Trophoblast cell (in vitro differentiated cells and primary cell): ENCODE results near the gene LONRF2.

Source experiments
- DNase-seq, 2 donors: peaks; one replicate each; pipeline ENCODE4 v3.0.0-alpha.2; 2016
- H2AFZ ChIP-seq: 2 replicates; pipeline ENCODE4 v1.6.1; 2013; ENCODE audit warnings: low read length, moderate library complexity, mild to moderate bottlenecking; ENCODE audit not compliant: insufficient read depth, poor library complexity
- H2AK5ac ChIP-seq: 2 replicates; pipeline ENCODE4 v1.6.1; 2013; ENCODE audit warnings: mild to moderate bottlenecking, low read length
- H2BK120ac ChIP-seq: 2 replicates; pipeline ENCODE4 v1.6.1; 2013; ENCODE audit warnings: low read length, mild to moderate bottlenecking, moderate library complexity; ENCODE audit not compliant: insufficient read depth, poor library complexity
- H2BK12ac ChIP-seq: 2 replicates; pipeline ENCODE4 v1.6.1; 2013; ENCODE audit warnings: mild to moderate bottlenecking, low read length, moderate library complexity
- H2BK5ac ChIP-seq: 2 replicates; pipeline ENCODE4 v1.6.1; 2013; ENCODE audit warnings: low read length, low read depth, moderate library complexity, mild to moderate bottlenecking; ENCODE audit not compliant: poor library complexity
- H3K14ac ChIP-seq: 2 replicates; pipeline ENCODE4 v1.6.1; 2013; ENCODE audit warnings: mild to moderate bottlenecking, low read length
- H3K18ac ChIP-seq: 2 replicates; pipeline ENCODE4 v1.6.1; 2013; ENCODE audit warnings: mild to moderate bottlenecking, low read length
- H3K23ac ChIP-seq: 2 replicates; pipeline ENCODE4 v1.6.1; 2013; ENCODE audit warnings: low read length
- H3K27ac ChIP-seq: 2 replicates; pipeline ENCODE4 v1.5.1; 2013; ENCODE audit warnings: low read depth, mild to moderate bottlenecking, inconsistent platforms, low read length, moderate library complexity
- H3K27me3 ChIP-seq: 2 replicates; pipeline ENCODE4 v1.6.1; 2013; ENCODE audit warnings: inconsistent platforms, mild to moderate bottlenecking, low read length, moderate library complexity; ENCODE audit not compliant: insufficient read depth
- H3K36me3 ChIP-seq, 2 experiments: 1 replicate in 1 of 2; 2 replicates in 1 of 2; pipeline ENCODE4 v1.6.1; 2013; ENCODE audit warnings: low read length in 2 of 2, mild to moderate bottlenecking in 2 of 2, moderate library complexity in 1 of 2; ENCODE audit not compliant: insufficient read depth in 2 of 2, control insufficient read depth in 1 of 2
- H3K4ac ChIP-seq: 2 replicates; pipeline ENCODE4 v1.6.1; 2013; ENCODE audit warnings: low read depth, mild to moderate bottlenecking, low read length, moderate library complexity
- H3K4me1 ChIP-seq, 2 experiments: 1 replicate in 1 of 2; 2 replicates in 1 of 2; pipeline ENCODE4 v1.6.1; 2013; ENCODE audit warnings: low read length in 2 of 2, mild to moderate bottlenecking in 2 of 2, moderate library complexity in 1 of 2; ENCODE audit not compliant: insufficient read depth in 2 of 2, control insufficient read depth in 1 of 2
- H3K4me2 ChIP-seq: 2 replicates; pipeline ENCODE4 v1.6.1; 2013; ENCODE audit warnings: inconsistent platforms, mild to moderate bottlenecking, low read length, moderate library complexity
- H3K4me3 ChIP-seq: 2 replicates; pipeline ENCODE4 v1.5.1; 2013; ENCODE audit warnings: mild to moderate bottlenecking, low read depth, low read length, inconsistent platforms
- H3K79me1 ChIP-seq: one replicate; pipeline ENCODE4 v1.6.1; 2013; ENCODE audit warnings: low read length
- H3K79me2 ChIP-seq: 2 replicates; pipeline ENCODE4 v1.6.1; 2013; ENCODE audit warnings: low read length, mild to moderate bottlenecking; ENCODE audit not compliant: control insufficient read depth, insufficient read depth, poor library complexity
- H3K9ac ChIP-seq: 2 replicates; pipeline ENCODE4 v1.6.1; 2013; ENCODE audit warnings: mild to moderate bottlenecking, low read length
- H3K9me3 ChIP-seq: 2 replicates; pipeline ENCODE4 v1.6.1; 2013; ENCODE audit warnings: low read depth, mild to moderate bottlenecking, control low read depth, inconsistent platforms, low read length; ENCODE audit not compliant: insufficient read depth
- H4K12ac ChIP-seq: 2 replicates; pipeline ENCODE4 v1.6.1; 2013; ENCODE audit warnings: low read depth, mild to moderate bottlenecking, low read length, moderate library complexity
- H4K8ac ChIP-seq: 2 replicates; pipeline ENCODE4 v1.6.1; 2013; ENCODE audit warnings: low read depth, mild to moderate bottlenecking, low read length, moderate library complexity
- H4K91ac ChIP-seq: one replicate; pipeline ENCODE4 v1.6.1; 2013; ENCODE audit warnings: low read depth, mild to moderate bottlenecking, low read length, moderate library complexity
- WGBS: extraction: QIAGEN DNeasy Blood & Tissue Kit; methylation state at CpG from one replicate; pipeline ENCODE4 v1.1.7; 2013; ENCODE audit warnings: missing lambda C conversion rate; ENCODE audit not compliant: insufficient read length, insufficient coverage; ENCODE audit errors: extremely low coverage; 5-methylcytosine and 5-hydroxymethylcytosine counted together

Gene LONRF2

DNA sequence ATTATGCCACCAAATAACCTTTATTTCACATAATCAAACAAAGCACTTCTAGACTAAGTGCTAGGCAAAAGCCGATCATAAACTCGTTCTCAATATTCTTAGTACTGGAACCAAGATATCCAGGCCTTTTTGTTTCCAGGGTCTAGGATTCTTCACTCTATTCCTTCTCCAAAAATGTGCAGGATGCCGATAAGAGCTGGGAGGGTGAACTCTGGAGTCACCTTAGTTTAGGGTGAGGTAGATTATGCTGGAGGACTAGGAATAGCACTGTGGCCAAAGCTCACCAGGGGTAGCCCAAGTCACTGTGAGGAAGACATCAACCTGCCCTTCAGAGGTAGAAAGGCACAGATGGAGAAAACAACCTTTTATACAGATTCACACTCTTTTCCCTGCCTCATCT, 37.3 kb downstream of the LONRF2 start:
- H2BK5ac ChIP-seq, result no peak overlapping the region

DNA sequence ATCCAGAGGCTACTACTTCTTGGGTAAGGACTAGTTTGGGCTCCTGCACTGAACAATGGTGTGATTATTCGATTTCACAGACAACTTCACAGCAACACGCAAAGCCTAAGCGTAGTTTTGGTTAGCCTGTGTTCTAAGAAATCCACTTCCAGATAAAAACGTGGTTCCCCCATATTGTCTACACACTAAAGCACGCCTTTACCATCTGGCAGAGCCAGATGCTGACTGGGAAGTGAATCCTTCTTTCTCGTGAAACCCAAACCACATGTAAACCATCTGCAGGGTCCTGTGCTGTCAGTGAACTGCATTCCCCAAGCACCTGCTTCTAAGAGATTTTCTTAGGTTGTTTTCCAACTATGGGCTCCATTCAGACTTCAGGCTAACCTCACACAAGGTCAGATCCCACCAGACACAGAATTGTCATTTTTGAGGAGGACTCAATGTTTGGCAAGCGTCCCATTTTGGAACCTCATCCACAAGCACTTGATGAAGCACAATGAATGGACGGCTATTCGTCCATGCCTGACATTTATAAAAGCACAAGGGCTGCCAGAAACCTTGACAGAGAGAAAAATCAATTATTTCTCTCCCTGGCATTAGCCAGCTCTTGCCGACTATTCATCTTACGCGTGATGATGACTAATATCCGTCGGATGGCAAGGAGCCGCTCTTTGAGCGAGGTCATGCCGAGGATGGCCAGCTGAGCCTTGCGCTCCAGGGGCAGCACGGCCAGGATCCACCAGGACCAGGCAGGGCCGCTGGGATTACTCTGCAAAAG, 38.4 kb downstream of the LONRF2 start:
- Histone ChIP-seq H4K91ac (no peak overlapping the region), H2BK5ac (no peak overlapping the region), H3K9ac (no peak overlapping the region), H2AFZ (no peak overlapping the region), H3K23ac (no peak overlapping the region), H3K4me1 (peaks cover 3 to 9% of the 10 kb centered on the region in 2 experiments), H3K14ac (no peak overlapping the region), H3K9me3 (no peaks in the 10 kb centered on the region), H3K4ac (no peak overlapping the region), H3K27ac (no peak overlapping the region), H3K27me3 (no peaks in the 10 kb centered on the region), H3K4me2 (no peak overlapping the region), H2AK5ac (no peak overlapping the region), H2BK12ac (no peak overlapping the region), H4K12ac (no peak overlapping the region), H2BK120ac (no peak overlapping the region), H3K18ac (no peak overlapping the region), H3K4me3 (no peak overlapping the region), H4K8ac (no peak overlapping the region), H3K79me2 (no peaks in the 10 kb centered on the region), H3K79me1 (peaks cover 7% of the 10 kb centered on the region), H3K36me3 (no peaks in the 10 kb centered on the region)
- no CpG with 5 or more reads among the region's 20 CpGs for WGBS
- DNase-seq, result no peak

More for the DNA sequence above, 37.3 kb downstream of the LONRF2 start:
- Histone ChIP-seq H3K36me3 (no peaks in the 10 kb centered on the region), H4K91ac (no peak overlapping the region), H3K4ac (no peak overlapping the region), H3K79me1 (peaks cover 12% of the 10 kb centered on the region), H3K27me3 (no peaks in the 10 kb centered on the region), H4K8ac (no peak overlapping the region), H3K9me3 (peaks cover 2% of the 10 kb centered on the region), H3K27ac (no peak overlapping the region), H2BK12ac (no peak overlapping the region), H3K79me2 (no peaks in the 10 kb centered on the region), H3K14ac (no peak overlapping the region), H3K4me2 (no peak overlapping the region), H2BK120ac (no peak overlapping the region), H3K4me3 (no peak overlapping the region), H3K9ac (no peak overlapping the region), H3K4me1 (peaks cover 3 to 9% of the 10 kb centered on the region in 2 experiments), H2AFZ (no peak overlapping the region), H2AK5ac (no peak overlapping the region), H3K23ac (no peak overlapping the region), H4K12ac (no peak overlapping the region), H3K18ac (no peak overlapping the region)
- WGBS, result no CpG with 5 or more reads among the region's 3 CpGs
- no peak for DNase-seq

DNA sequence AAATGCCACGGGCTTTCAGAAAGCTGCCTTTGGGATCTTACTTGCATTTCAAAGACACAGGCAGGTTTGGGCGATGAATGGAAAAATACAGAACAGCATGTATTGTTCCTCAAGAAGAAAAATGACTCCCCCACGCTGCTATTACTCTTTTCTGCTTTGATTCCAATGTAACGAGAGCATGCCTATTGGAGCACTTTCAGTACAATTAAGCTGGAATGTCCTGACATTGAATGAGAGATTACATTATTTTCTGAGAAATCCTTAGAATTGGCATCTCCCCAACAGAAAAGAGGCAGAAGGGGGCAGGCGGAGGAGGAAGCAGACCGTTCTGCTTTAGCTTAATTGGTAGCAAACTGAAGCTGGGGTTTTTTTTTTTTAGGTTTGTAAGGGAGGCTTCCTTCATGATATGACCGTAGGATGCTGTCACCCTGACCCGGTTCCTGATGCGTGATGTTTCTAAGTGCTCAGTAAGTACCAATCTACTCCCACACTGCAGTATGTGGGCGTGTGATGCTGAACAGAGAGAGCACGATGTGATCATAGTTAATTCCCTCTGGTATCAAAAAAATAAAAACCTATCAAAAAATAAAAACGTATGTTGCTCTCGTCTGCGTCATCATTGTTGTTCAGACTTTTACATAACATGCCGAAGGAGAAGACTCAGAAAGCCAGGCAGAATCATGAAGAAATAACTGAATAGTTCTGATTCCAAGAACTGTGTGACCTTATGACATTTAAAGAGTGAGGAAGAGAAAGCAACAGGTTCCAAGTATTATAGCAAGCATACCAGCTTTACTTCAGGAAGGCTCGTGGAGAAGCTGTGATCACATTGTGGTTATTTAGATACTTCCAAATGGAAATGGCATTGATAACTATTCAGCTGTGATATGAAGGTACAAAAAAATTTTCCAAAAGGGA, 40.5 kb downstream of the LONRF2 start:
- no CpG with 5 or more reads among the region's 16 CpGs for WGBS
- no peaks in the 10 kb centered on the region for H3K79me2 ChIP-seq
- H2BK12ac ChIP-seq, result no peak overlapping the region
- no peak overlapping the region for H2AK5ac ChIP-seq
- H3K4me2 ChIP-seq, result no peak overlapping the region
- no peak overlapping the region for H4K8ac ChIP-seq
- H4K91ac ChIP-seq, result no peak overlapping the region
- H3K9me3 ChIP-seq, result no peaks in the 10 kb centered on the region
- H3K36me3 ChIP-seq, result no peaks in the 10 kb centered on the region
- H3K27me3 ChIP-seq, result no peaks in the 10 kb centered on the region
- peaks cover 2 to 5% of the 10 kb centered on the region in 2 experiments for H3K4me1 ChIP-seq
- H3K27ac ChIP-seq, result no peak overlapping the region
- H4K12ac ChIP-seq, result no peak overlapping the region
- H2BK120ac ChIP-seq, result no peak overlapping the region
- H2AFZ ChIP-seq, result no peak overlapping the region
- peaks cover 3% of the 10 kb centered on the region for H3K79me1 ChIP-seq
- H3K4ac ChIP-seq, result no peak overlapping the region
- no peak overlapping the region for H3K4me3 ChIP-seq
- H3K18ac ChIP-seq, result no peak overlapping the region
- no peak for DNase-seq
- no peak overlapping the region for H2BK5ac ChIP-seq
- H3K9ac ChIP-seq, result no peak overlapping the region
- H3K23ac ChIP-seq, result no peak overlapping the region
- H3K14ac ChIP-seq, result no peak overlapping the region

DNA sequence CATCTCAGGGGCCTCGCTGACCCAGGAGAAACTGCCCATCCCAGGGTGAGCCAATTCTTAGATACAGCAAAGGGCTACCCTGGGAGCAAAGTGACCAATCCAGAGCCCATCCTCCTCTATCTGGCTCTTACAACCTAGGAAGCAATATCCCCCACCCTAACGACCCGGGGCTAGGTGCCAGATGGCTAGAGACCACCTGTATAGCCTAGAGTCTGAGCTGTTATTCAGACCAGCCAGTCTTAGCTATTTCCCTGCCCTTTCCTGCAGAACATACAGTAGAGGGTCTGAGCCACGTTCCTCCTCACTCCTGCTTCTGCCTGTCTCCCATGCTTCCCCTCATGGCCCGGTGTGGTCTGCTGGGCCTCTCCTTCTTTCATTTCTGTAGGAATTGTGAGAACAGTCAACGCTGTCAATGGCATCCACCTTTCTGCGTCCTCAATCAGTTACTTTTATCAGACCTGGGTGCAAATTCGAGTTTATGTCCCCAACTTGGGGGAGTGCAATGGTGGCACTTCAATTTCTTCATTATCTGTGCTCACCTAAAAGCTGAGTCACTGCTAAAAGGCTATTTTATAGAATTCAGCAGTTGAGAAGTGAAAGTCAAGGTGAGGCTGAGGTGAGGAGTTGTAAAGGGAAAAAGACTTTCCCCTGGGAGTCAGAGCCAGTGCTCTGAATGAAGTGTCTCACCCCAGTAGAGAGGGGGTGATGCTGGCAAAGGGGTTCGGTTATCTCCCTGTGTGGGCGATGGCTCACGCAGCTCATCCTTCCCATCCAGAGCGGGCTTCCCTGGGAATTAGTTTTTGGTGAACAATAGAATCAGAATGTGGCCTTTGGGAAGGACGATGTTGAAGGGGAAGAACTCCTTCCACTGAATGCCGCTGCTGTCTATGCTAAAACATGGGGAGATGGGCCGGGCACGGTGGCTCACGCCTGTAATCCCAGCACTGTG, 42.4 kb downstream of the LONRF2 start:
- no peak overlapping the region for H3K4me2 ChIP-seq
- no CpG with 5 or more reads among the region's 17 CpGs for WGBS
- H3K27me3 ChIP-seq, result no peaks in the 10 kb centered on the region
- H3K4me3 ChIP-seq, result no peak overlapping the region
- no peaks in the 10 kb centered on the region for H3K9me3 ChIP-seq
- H4K8ac ChIP-seq, result peak overlapping the region; percentile 23
- H2AFZ ChIP-seq, result no peak overlapping the region
- no peak overlapping the region for H3K9ac ChIP-seq
- H3K79me2 ChIP-seq, result no peaks in the 10 kb centered on the region
- no peak for DNase-seq
- no peak overlapping the region for H4K12ac ChIP-seq
- H3K14ac ChIP-seq, result peak overlapping the region; percentile 32
- H3K36me3 ChIP-seq, result no peaks in the 10 kb centered on the region
- H3K79me1 ChIP-seq, result peaks cover 3% of the 10 kb centered on the region
- H2BK5ac ChIP-seq, result no peak overlapping the region
- no peak overlapping the region for H4K91ac ChIP-seq
- no peak overlapping the region for H3K4ac ChIP-seq
- no peaks in the 10 kb centered on the region for H3K4me1 ChIP-seq
- no peak overlapping the region for H3K27ac ChIP-seq
- no peak overlapping the region for H2AK5ac ChIP-seq
- no peak overlapping the region for H3K23ac ChIP-seq
- no peak overlapping the region for H2BK120ac ChIP-seq
- peak overlapping the region; percentile 34 for H2BK12ac ChIP-seq
- H3K18ac ChIP-seq, result no peak overlapping the region
